H1 (cell line): Measurements from ENCODE around the gene PPM1L. TPM values are rescaled to one million over a fixed set of nuclear protein-coding genes. Genes with fewer than 3 reads are reported as not detected.

Experiments
- ASH2L ChIP-seq: fragments of 200-600, 300-600 bp; sonication (generic); IDR thresholded peaks from one replicate; pipeline ENCODE4 v1.7.1; 2017; ENCODE audit warnings: low read length
- JUND ChIP-seq: IDR thresholded peaks from 2 replicates; pipeline ENCODE4 v1.6.1; 2011; ENCODE audit warnings: mild to moderate bottlenecking, improper control_type of control experiment, low read length
- POLR2A ChIP-seq, 2 experiments: IDR thresholded peaks; 1 replicate in 1 of 2; 2 replicates in 1 of 2; pipeline ENCODE4 v1.6.1; 2011; ENCODE audit warnings: low read depth in 2 of 2, low read length in 2 of 2, mild to moderate bottlenecking in 2 of 2; ENCODE audit errors: control extremely low read depth in 1 of 2
- RAD21 ChIP-seq, 2 experiments: IDR thresholded peaks in 1 of 2; conservative IDR thresholded peaks in 1 of 2; 2 replicates each; pipeline ENCODE4 v1.6.1; 2011; ENCODE audit warnings: low read depth in 2 of 2, low read length in 2 of 2, improper control_type of control experiment in 1 of 2, inconsistent platforms in 1 of 2, mild to moderate bottlenecking in 1 of 2, moderate library complexity in 1 of 2
- SAP30 ChIP-seq: fragments of 300-600 bp; sonication (generic); IDR thresholded peaks from 2 replicates; pipeline ENCODE4 v1.7.1; 2012; ENCODE audit warnings: low read length, moderate library complexity, mild to moderate bottlenecking, inconsistent platforms; ENCODE audit not compliant: insufficient read depth, insufficient replicate concordance
- SIRT6 ChIP-seq: IDR thresholded peaks from one replicate; pipeline ENCODE4 v1.7.1; 2012; ENCODE audit warnings: low read length, inconsistent platforms
- SP2 ChIP-seq: IDR thresholded peaks from 2 replicates; pipeline ENCODE4 v1.6.1; 2012; ENCODE audit warnings: mild to moderate bottlenecking, low read length, inconsistent platforms
- polyA plus RNA-seq, 7 experiments: library from polyadenylated mRNA; depleted of rRNA in 3 of 7; stranded (reverse) in 5 of 7; unstranded in 2 of 7; fragments of >200 nt in 5 of 7; fragments of 200-250 nt in 2 of 7; gene quantifications; 1 replicate in 5 of 7; 2 replicates in 1 of 7; 4 replicates in 1 of 7; pipeline versions ENCODE4 v1.2.1 to v1.2.3, GENCODE V29; 2011 to 2013; ENCODE audit warnings: missing spikeins in 2 of 7, mixed read lengths in 2 of 7
- total RNA-seq: library from RNA; stranded (reverse); fragmentation: NEBNext Ultra II Directional; extraction: Animal tissue kit (Norgen Biotek cat#: 25700); gene quantifications from 2 replicates; pipeline ENCODE4 v1.2.1, GENCODE V29; 2021
- TF ChIP-seq, protein P1 (sequence below): fragments of 300-600 bp; sonication (generic); IDR thresholded peaks from 2 replicates; pipeline ENCODE4 v1.7.1; 2012; ENCODE audit warnings: low read length, moderate library complexity, mild to moderate bottlenecking, inconsistent platforms; ENCODE audit not compliant: insufficient replicate concordance
- TF ChIP-seq, protein P2 (sequence below): IDR thresholded peaks from 2 replicates; pipeline ENCODE4 v1.6.1; 2012; ENCODE audit warnings: inconsistent platforms

PPM1L gene
- total and polyA plus RNA-seq, 2 of the 8 experiments (the other 6 are each of a cell fraction or from before 2014, with no cell fraction given) = 2.8 to 18.1 TPM

DNA sequence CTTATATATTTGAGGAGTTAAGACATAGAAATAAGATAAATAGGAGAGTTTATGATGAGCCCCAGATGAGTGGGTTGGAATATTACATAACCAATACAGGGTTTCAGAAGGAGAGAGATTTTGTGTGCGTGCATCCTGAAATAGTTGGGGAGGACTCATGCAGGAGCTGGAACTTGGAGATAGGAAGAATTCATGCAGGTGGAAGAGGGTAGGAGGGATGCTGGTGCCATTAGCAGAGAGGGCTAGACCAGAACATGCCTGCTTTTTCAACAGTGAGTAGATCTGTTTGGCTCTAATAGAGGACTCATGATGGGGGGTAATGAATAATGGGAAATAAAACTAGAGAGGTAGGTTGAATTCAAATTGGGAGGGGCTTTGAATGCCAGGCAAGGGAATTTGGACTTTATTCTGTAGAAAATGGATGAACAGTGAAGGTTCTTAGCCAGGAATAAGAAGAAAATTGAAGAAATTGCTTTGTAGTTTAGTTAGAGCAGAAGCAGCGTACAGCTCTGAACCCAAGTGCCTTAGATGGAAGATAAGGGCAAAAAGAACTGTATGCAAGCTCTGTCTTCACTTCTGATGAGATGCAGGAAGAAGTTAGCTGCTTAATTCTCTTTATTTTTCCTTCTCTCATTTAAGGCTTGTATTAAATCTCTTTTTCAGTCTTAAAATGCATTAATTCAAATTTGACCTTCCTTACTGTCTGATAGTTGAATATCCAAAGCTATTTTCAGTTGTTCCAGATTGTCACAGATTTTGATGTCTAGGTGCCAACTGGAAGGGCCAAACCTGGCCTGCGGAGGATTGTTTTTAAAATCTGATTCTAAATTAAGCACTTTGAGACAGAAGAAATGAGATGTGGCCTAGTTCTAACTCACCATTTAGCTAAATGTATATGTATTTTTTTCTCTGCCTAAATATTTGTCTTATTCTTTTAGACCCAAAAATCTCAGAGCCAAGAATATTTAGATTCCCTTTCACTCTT, 86.3 kb downstream of the PPM1L start (continued):
- TF ChIP-seq, protein P1, sequence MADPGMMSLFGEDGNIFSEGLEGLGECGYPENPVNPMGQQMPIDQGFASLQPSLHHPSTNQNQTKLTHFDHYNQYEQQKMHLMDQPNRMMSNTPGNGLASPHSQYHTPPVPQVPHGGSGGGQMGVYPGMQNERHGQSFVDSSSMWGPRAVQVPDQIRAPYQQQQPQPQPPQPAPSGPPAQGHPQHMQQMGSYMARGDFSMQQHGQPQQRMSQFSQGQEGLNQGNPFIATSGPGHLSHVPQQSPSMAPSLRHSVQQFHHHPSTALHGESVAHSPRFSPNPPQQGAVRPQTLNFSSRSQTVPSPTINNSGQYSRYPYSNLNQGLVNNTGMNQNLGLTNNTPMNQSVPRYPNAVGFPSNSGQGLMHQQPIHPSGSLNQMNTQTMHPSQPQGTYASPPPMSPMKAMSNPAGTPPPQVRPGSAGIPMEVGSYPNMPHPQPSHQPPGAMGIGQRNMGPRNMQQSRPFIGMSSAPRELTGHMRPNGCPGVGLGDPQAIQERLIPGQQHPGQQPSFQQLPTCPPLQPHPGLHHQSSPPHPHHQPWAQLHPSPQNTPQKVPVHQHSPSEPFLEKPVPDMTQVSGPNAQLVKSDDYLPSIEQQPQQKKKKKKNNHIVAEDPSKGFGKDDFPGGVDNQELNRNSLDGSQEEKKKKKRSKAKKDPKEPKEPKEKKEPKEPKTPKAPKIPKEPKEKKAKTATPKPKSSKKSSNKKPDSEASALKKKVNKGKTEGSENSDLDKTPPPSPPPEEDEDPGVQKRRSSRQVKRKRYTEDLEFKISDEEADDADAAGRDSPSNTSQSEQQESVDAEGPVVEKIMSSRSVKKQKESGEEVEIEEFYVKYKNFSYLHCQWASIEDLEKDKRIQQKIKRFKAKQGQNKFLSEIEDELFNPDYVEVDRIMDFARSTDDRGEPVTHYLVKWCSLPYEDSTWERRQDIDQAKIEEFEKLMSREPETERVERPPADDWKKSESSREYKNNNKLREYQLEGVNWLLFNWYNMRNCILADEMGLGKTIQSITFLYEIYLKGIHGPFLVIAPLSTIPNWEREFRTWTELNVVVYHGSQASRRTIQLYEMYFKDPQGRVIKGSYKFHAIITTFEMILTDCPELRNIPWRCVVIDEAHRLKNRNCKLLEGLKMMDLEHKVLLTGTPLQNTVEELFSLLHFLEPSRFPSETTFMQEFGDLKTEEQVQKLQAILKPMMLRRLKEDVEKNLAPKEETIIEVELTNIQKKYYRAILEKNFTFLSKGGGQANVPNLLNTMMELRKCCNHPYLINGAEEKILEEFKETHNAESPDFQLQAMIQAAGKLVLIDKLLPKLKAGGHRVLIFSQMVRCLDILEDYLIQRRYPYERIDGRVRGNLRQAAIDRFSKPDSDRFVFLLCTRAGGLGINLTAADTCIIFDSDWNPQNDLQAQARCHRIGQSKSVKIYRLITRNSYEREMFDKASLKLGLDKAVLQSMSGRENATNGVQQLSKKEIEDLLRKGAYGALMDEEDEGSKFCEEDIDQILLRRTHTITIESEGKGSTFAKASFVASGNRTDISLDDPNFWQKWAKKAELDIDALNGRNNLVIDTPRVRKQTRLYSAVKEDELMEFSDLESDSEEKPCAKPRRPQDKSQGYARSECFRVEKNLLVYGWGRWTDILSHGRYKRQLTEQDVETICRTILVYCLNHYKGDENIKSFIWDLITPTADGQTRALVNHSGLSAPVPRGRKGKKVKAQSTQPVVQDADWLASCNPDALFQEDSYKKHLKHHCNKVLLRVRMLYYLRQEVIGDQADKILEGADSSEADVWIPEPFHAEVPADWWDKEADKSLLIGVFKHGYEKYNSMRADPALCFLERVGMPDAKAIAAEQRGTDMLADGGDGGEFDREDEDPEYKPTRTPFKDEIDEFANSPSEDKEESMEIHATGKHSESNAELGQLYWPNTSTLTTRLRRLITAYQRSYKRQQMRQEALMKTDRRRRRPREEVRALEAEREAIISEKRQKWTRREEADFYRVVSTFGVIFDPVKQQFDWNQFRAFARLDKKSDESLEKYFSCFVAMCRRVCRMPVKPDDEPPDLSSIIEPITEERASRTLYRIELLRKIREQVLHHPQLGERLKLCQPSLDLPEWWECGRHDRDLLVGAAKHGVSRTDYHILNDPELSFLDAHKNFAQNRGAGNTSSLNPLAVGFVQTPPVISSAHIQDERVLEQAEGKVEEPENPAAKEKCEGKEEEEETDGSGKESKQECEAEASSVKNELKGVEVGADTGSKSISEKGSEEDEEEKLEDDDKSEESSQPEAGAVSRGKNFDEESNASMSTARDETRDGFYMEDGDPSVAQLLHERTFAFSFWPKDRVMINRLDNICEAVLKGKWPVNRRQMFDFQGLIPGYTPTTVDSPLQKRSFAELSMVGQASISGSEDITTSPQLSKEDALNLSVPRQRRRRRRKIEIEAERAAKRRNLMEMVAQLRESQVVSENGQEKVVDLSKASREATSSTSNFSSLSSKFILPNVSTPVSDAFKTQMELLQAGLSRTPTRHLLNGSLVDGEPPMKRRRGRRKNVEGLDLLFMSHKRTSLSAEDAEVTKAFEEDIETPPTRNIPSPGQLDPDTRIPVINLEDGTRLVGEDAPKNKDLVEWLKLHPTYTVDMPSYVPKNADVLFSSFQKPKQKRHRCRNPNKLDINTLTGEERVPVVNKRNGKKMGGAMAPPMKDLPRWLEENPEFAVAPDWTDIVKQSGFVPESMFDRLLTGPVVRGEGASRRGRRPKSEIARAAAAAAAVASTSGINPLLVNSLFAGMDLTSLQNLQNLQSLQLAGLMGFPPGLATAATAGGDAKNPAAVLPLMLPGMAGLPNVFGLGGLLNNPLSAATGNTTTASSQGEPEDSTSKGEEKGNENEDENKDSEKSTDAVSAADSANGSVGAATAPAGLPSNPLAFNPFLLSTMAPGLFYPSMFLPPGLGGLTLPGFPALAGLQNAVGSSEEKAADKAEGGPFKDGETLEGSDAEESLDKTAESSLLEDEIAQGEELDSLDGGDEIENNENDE = no peak
- no peak for TF ChIP-seq RAD21 (IDR thresholded peaks at IDR 0.05 in 1 of 2, conservative IDR thresholded peaks at IDR 0.05 in 1 of 2; ENCODE audit: low read depth in 2 of 2, low read length in 2 of 2)
- no peak for TF ChIP-seq POLR2A (IDR thresholded peaks at IDR 0.05; ENCODE audit: control extremely low read depth in 1 of 2, low read depth in 2 of 2, low read length in 2 of 2)
- TF ChIP-seq SP2 = no peak
- no peak for TF ChIP-seq SIRT6
- TF ChIP-seq, protein P2, sequence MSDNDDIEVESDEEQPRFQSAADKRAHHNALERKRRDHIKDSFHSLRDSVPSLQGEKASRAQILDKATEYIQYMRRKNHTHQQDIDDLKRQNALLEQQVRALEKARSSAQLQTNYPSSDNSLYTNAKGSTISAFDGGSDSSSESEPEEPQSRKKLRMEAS = no peak
- TF ChIP-seq JUND = no peak
- TF ChIP-seq SAP30 = no peak
- no peak for TF ChIP-seq ASH2L
